ENCODE data around the gene CYP2U1. TPM values are rescaled to one million over a fixed set of nuclear protein-coding genes. Genes with fewer than 3 reads are reported as not detected.

Gene CYP2U1
- polyA plus RNA-seq, 3 donors: 5.1 to 6.1 (median 5.8) TPM

DNA sequence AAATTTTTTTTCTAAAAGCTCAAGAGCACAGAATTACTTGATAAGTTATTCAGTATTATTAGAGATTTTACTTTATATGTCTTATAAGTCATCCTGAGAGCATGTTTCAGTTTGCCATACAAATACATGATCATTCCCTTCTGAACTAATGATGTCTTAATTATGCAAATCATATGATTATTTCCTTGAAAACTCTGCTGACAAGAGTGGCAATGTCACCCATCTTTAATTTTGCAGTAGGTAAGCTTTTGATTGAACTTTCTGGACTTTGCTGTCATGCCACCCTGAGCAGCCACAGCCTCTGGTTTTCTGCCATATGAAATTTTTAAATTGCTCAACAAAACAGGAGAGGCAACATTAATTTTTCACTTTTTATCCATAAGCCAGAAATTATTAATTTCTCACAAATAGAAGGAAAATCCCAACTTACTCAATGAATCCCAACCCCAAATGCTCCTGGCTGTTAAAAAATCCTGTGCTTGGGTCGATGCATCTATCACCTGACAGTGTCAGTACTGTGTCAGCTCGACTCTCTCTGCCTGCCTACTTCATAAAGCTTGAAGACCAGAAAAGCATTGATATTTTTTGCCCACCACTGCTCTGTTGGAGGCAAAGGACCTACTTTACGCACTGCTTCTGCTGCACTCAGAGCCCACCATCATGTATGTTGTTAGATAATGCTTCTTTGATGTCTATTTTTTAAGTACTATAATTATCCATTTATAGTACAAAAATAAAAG lies 46.8 kb downstream of the CYP2U1 start:
- DNase-seq (ENCODE audit: low read depth in 3 of 3, low spot score in 2 of 3): no peak

DNA sequence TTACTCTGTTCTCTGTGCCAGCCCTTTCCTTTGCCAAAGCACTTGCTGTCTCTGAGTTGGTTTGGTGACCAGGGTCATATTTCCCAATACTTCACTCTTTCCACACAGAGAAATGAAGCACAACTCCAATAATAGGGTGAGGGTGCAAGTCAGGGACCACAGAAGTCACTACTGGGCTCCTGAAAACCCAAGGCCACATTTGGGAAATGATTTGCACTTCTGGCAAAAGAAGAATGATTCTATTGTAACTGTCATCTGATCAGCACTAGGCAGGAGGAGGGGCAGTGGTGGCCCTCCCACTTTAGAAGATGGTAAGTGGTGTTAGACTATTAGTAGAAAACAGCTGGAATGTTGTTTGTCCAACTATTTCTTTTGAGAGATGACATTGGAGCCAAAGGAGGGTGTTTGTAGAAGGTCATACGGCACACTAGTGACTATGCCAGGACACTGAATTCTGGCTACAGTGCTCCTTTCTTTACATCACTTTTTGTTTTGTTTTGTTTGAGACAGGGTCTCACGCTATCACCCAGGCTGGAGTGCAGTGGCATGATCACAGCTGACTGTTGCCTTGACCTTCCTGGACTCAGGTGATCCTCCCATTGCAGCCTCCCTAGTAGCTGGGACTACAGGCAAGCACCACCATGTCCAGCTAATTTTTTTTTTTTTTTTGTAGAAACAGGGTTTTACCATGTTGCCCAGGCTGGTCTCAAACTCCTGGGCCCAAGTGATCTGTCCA lies 47.5 kb downstream of the CYP2U1 start:
- no peak for DNase-seq (ENCODE audit: low read depth in 3 of 3, low spot score in 2 of 3)

DNA sequence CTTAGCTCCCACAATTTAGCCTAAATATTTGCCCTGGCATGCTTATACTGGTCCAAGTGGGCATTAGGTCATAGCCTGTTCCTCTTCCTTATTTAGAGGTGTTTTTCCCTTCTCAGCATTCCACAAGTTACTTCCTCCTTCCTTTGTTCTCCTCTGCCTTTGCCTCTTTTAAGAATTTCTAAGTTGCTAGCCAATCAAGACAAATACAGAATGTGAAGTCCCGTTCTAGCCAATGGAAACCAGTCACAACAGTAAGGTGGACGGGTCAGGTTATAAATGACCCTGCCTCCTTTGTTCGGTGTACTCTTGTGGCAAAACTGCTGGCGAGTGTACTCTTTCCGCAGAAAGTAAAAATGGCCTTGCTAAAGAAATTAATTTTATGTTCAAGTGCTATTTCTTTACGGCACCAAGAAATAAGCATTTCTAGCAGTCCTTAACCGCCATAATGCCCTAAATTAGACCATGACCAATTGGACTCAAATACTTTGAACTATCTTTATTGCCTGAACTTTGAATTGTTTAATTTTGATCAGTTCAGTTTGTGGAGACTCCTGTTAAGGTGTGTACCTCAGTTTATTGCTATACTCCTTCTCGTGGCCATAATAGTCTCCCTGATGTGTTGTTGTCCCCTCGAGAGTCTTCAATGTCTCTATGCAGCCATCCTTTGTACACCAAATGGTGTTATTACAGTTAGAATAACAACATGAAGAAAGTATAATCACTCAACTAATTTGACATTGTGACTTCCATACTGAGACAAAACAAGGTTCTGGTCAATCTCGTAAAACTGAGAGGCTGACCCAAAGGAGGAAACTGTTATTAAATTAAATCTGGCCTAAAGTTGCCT lies 56.8 kb downstream of the CYP2U1 start:
- no peak for DNase-seq (ENCODE audit: low read depth in 3 of 3, low spot score in 2 of 3)

- no peak for DNase-seq (ENCODE audit: low read depth in 3 of 3, low spot score in 2 of 3)
These were observed 57.4 kb downstream of the CYP2U1 start for GRCh38 chr4:107988763-107989035.

- DNase-seq (ENCODE audit: low read depth in 3 of 3, low spot score in 2 of 3): no peak
These were observed 57.8 kb downstream of the CYP2U1 start for GRCh38 chr4:107989162-107989536.

DNA sequence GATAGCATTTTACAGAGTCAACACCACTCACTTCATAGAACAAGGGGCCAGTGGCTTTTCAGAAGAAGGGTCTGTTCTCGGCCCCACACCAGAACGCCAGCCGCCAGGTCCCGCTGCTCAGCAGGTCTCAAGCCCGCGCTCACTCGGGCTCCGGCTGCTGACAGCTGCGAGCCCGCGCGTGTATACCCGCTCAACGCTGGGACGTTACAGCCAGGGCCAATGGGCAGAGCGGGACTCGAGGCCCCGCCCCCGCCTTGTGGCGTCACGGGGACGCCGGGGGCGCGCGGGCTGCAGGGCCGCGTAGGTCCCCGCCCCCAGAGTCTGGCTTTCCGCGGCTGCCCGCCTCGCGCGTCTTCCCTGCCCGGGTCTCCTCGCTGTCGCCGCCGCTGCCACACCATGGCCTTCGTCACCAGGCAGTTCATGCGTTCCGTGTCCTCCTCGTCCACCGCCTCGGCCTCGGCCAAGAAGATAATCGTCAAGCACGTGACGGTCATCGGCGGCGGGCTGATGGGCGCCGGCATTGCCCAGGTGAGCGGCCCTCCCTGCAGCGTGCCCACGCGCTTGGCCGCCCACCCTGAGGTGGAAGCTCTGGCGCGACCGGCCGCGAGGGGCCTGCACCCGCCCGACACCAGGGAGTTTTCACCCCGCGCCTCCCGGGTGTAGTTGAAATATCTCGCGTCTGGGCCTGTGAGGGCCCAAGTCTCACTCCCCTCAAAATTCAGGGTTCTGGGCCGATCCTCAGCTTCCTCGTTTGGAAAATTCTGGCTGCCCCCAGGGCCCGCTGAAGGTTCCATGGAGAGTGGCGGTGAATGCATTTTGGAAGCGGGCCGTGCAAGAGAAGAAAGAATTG lies 58.4 kb downstream of the CYP2U1 start, which contains the start of gene HADH:
Gene HADH (plus strand): TSS at position 353 of the 850 bp plus-strand sequence. CDS start 44 bp downstream, at position 397.
- DNase-seq (ENCODE audit: low read depth in 3 of 3, low spot score in 2 of 3): peak; percentile 73 to 91 (median 83)

GRCh38 chr4:107991945-107992630 lies 60.7 kb downstream of the CYP2U1 start:
- no peak for DNase-seq (ENCODE audit: low read depth in 3 of 3, low spot score in 2 of 3)

- no peak for DNase-seq (ENCODE audit: low read depth in 3 of 3, low spot score in 2 of 3)
These were observed 62.6 kb downstream of the CYP2U1 start for GRCh38 chr4:107993969-107994368.

DNA sequence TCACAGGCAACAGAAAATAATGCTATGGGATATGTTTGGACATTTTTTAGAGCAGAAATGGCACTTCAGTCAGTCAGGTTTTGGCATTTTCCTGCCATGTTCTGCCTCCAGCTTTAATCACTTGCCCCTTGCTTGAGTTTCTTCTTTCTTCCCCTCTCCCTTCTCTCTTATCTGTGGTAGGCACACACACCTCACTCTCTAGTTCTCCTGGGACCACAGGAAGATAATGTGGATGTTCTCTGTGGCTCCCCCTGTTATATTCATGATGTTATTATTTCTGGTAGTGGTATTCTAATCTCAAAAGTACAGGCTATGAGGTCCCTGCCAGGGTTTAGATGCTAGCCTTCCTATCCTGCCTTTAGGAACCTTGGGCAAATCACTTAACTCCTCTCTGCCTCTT lies 63.5 kb downstream of the CYP2U1 start:
- no peak for DNase-seq (ENCODE audit: low read depth in 3 of 3, low spot score in 2 of 3)

GRCh38 chr4:107996949-107997788 lies 65.8 kb downstream of the CYP2U1 start:
- no peak for DNase-seq (ENCODE audit: low read depth in 3 of 3, low spot score in 2 of 3)

- no peak for DNase-seq (ENCODE audit: low read depth in 3 of 3, low spot score in 2 of 3)
These were observed 66.4 kb downstream of the CYP2U1 start for GRCh38 chr4:107997794-107998193.

DNA sequence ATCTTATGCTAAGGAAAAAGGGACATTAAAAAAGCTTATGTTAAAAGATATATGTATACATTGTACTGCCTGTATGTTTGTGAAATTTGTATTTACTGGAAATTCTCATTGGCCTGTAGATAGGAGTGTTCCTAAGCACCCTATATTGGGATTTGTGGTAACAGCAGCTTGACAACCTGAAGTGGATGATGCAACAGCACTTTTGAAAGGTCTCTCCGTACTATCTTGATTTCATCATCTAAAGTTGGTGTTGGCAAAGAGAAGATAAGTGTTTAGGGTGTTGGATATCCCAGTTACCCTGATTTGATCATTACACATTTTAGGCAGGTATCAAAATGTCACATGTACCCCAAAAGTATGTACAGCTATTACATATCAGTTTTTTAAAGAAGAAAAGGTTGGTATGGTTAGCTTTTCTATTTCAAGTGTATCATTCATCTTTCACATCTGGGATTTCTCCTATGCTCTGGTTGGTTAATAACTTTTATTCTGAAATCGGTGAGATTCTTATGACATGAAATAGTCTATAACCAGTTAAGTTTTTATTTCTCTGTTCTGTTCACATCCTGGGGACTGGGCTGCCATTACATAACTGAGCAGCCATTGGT lies 68.7 kb downstream of the CYP2U1 start:
- no peak for DNase-seq (ENCODE audit: low read depth in 3 of 3, low spot score in 2 of 3)

- DNase-seq (ENCODE audit: low read depth in 3 of 3, low spot score in 2 of 3): no peak
These were observed 70.3 kb downstream of the CYP2U1 start for GRCh38 chr4:108001540-108002135.

Other genes starting within 250 kb of the CYP2U1 start
- gene PAPSS1, start 211.3 kb upstream of the CYP2U1 start, polyA plus RNA-seq (ENCODE audit: insufficient read length in 3 of 3): 100 to 1,000 TPM in 2 of 3 donors, 10 to 100 TPM in 1; 91.3 to 108 (median 101) TPM
- 10 to 100 TPM; 11.9 to 14.7 (median 14.5) TPM for gene SGMS2, start 106.6 kb upstream of the CYP2U1 start, polyA plus RNA-seq (ENCODE audit: insufficient read length in 3 of 3)
- 100 to 1,000 TPM; 101 to 111 (median 111) TPM for gene HADH, start 58.3 kb downstream of the CYP2U1 start, polyA plus RNA-seq (ENCODE audit: insufficient read length in 3 of 3)
- 10 to 100 TPM; 68.8 to 78.9 (median 74.0) TPM for gene LEF1, start 237.4 kb downstream of the CYP2U1 start, polyA plus RNA-seq (ENCODE audit: insufficient read length in 3 of 3)

Measured in right renal cortex interstitium (tissue), 3 donors.